Endothelial cell of umbilical vein (primary cell): ENCODE results near the gene MED12L. TPM values are rescaled to one million over a fixed set of nuclear protein-coding genes. Genes with fewer than 3 reads are reported as not detected.

Source experiments
- BruUV-seq: library from RNA; stranded (reverse); fragments of 400-500 nt; replicated peaks from 2 replicates; lab custom pipeline; 2021; lab: Mats Ljungman, UMichigan
- CTCF ChIA-PET: fragments of 300-600, 350-600 bp; sonication (Branson Sonifier 250); formaldehyde crosslinking; loops from one replicate; lab custom pipeline; 2021; ENCODE audit warnings: antibody characterized with exemption, inconsistent platforms; lab: Charles Lee
- POLR2A ChIA-PET: fragments of 300-600, 350-600 bp; sonication (Branson Sonifier 250); formaldehyde crosslinking; loops from one replicate; lab custom pipeline; 2021; ENCODE audit warnings: antibody characterized with exemption, inconsistent platforms; lab: Charles Lee
- DNase-seq: peaks from one replicate; pipeline ENCODE4 v3.0.0-alpha.2; 2011; ENCODE audit warnings: low read depth, low spot score
- FAIRE-seq: peaks from 2 replicates; lab custom pipeline; 2011; peaks lifted over from hg19 to GRCh38; lab: Jason Lieb, UNC
- H2AFZ ChIP-seq: 2 replicates; pipeline ENCODE4 v1.6.0; 2012; ENCODE audit warnings: low read depth, low read length, control low read depth, inconsistent platforms
- H3K27ac ChIP-seq: 2 replicates; pipeline ENCODE4 v1.5.1; 2011; ENCODE audit warnings: low read depth, mild to moderate bottlenecking, control low read depth, low read length, moderate library complexity; ENCODE audit not compliant: insufficient read depth
- H3K27me3 ChIP-seq, 2 experiments: 2 replicates each; pipeline versions ENCODE4 v1.6.0 to v1.6.1; 2011; ENCODE audit warnings: low read length in 2 of 2, mixed read lengths in 1 of 2; ENCODE audit not compliant: control insufficient read depth in 2 of 2, insufficient read depth in 2 of 2
- H3K36me3 ChIP-seq, 2 experiments: 2 replicates in 1 of 2; 3 replicates in 1 of 2; pipeline ENCODE4 v1.5.1; 2011; ENCODE audit warnings: low read length in 2 of 2, mild to moderate bottlenecking in 1 of 2, moderate library complexity in 1 of 2; ENCODE audit not compliant: control insufficient read depth in 2 of 2, insufficient read depth in 2 of 2; ENCODE audit errors: extremely low read depth in 1 of 2
- H3K4me1 ChIP-seq: 3 replicates; pipeline ENCODE4 v1.5.1; 2011; ENCODE audit warnings: mild to moderate bottlenecking, low read length; ENCODE audit not compliant: control insufficient read depth, insufficient read depth; ENCODE audit errors: extremely low read depth
- H3K4me2 ChIP-seq: 2 replicates; pipeline ENCODE4 v1.6.1; 2011; ENCODE audit warnings: low read length, control low read depth, mixed read lengths; ENCODE audit not compliant: insufficient read depth
- H3K4me3 ChIP-seq, 3 experiments: fragments of 200-600 bp in 1 of 3; sonication (generic), shearing (Covaris generic) in 1 of 3; replicated peaks in 1 of 3; 2 replicates each; pipeline ENCODE4 v1.5.1; 2011 to 2016; ENCODE audit warnings: control low read depth in 3 of 3, low read length in 3 of 3, mild to moderate bottlenecking in 2 of 3, inconsistent platforms in 1 of 3, low read depth in 1 of 3, moderate library complexity in 1 of 3; ENCODE audit not compliant: insufficient read depth in 1 of 3
- H3K79me2 ChIP-seq: 2 replicates; pipeline ENCODE4 v1.6.0; 2012; ENCODE audit warnings: low read length, inconsistent platforms; ENCODE audit not compliant: control insufficient read depth, insufficient read depth
- H3K9ac ChIP-seq: replicated peaks from 2 replicates; pipeline ENCODE3; 2011; ENCODE audit warnings: low read length, control low read depth; ENCODE audit not compliant: insufficient read depth; ENCODE audit errors: extremely low read depth
- H3K9me1 ChIP-seq: replicated peaks from 3 replicates; pipeline ENCODE4 v1.6.0; 2011; ENCODE audit warnings: mild to moderate bottlenecking, low read length; ENCODE audit not compliant: control insufficient read depth, insufficient read depth; ENCODE audit errors: extremely low read depth
- H3K9me3 ChIP-seq: replicated peaks from 2 replicates; pipeline ENCODE4 v1.5.1; 2012; ENCODE audit warnings: low read length, inconsistent platforms; ENCODE audit not compliant: control insufficient read depth, insufficient read depth
- H4K20me1 ChIP-seq: replicated peaks from 2 replicates; pipeline ENCODE3; 2011; ENCODE audit warnings: mild to moderate bottlenecking, low read length; ENCODE audit not compliant: control insufficient read depth, insufficient read depth; ENCODE audit errors: extremely low read depth
- EZH2 ChIP-seq: IDR thresholded peaks from 2 replicates; pipeline ENCODE4 v1.6.1; 2012; ENCODE audit warnings: borderline replicate concordance, low read depth, mild to moderate bottlenecking, moderate library complexity, low read length, inconsistent platforms; ENCODE audit not compliant: severe bottlenecking
- FOS ChIP-seq: IDR thresholded peaks from 2 replicates; pipeline ENCODE4 v1.6.1; 2011; ENCODE audit warnings: mild to moderate bottlenecking, low read length, moderate library complexity, borderline replicate concordance; ENCODE audit not compliant: insufficient read depth
- GATA2 ChIP-seq: IDR thresholded peaks from 2 replicates; pipeline ENCODE4 v1.7.0; 2011; ENCODE audit warnings: low read depth, mild to moderate bottlenecking, moderate library complexity, mixed read lengths, low read length; ENCODE audit not compliant: insufficient read length, insufficient read depth
- JUN ChIP-seq: IDR thresholded peaks from 2 replicates; pipeline ENCODE4 v1.6.1; 2011; ENCODE audit warnings: borderline replicate concordance, low read depth; ENCODE audit not compliant: insufficient read length, insufficient read depth
- MYC ChIP-seq: IDR thresholded peaks from one replicate; pipeline ENCODE4 v1.6.1; 2011; ENCODE audit warnings: mild to moderate bottlenecking, low read depth, low read length
- POLR2A ChIP-seq: IDR thresholded peaks from 2 replicates; pipeline ENCODE4 v1.6.1; 2012; ENCODE audit warnings: low read depth, mild to moderate bottlenecking, control low read depth, low read length
- POLR2AphosphoS5 ChIP-seq: IDR thresholded peaks from 2 replicates; pipeline ENCODE4 v1.6.1; 2012; ENCODE audit warnings: low read depth, mild to moderate bottlenecking, control low read depth, low read length, moderate library complexity; ENCODE audit not compliant: insufficient read depth
- dilution Hi-C: fragments of 300-500 bp; cut with MboI; formaldehyde crosslinking; loops from one replicate; pipeline ENCODE4 v1.15.0; 2019; ENCODE audit warnings: low sequenced_read_pairs; ENCODE audit not compliant: extremely low pct_ligation_motif_present
- intact Hi-C: fragments of 100-400 bp; cut with micrococcal nuclease; formaldehyde crosslinking; loops from one replicate; pipeline ENCODE4 v1.10.0; 2022
- polyA plus RNA-seq, 4 experiments: library from polyadenylated mRNA; depleted of rRNA in 3 of 4; stranded (reverse) in 3 of 4; unstranded in 1 of 4; fragments of >200 nt; gene quantifications; 2 replicates each; pipeline versions ENCODE4 v1.2.1 to v1.2.3, GENCODE V29; 2011 to 2012; ENCODE audit warnings: missing spikeins in 1 of 4
- total RNA-seq: library from RNA; stranded (reverse); gene quantifications from 2 replicates; pipeline ENCODE4 v1.2.3, GENCODE V29; 2021
- TF ChIP-seq, protein P1 (sequence below): IDR thresholded peaks from 2 replicates; pipeline ENCODE4 v1.6.1; 2011; ENCODE audit not compliant: insufficient read depth, insufficient read length
- TF ChIP-seq, protein P2 (sequence below), 2 donors: IDR thresholded peaks; 1 replicate in 1 of 2; 2 replicates in 1 of 2; pipeline ENCODE4 v1.5.1; 2011; ENCODE audit warnings: low read length in 2 of 2, mild to moderate bottlenecking in 2 of 2, moderate library complexity in 2 of 2, control low read depth in 1 of 2, inconsistent platforms in 1 of 2, low read depth in 1 of 2; ENCODE audit not compliant: insufficient read depth in 1 of 2; ENCODE audit errors: extremely low read depth in 1 of 2

The MED12L gene
- total and polyA plus RNA-seq, 2 donors (not counting 3 experiments of a cell fraction or from before 2014, with no cell fraction given): 0.03 to 0.27 TPM

DNA sequence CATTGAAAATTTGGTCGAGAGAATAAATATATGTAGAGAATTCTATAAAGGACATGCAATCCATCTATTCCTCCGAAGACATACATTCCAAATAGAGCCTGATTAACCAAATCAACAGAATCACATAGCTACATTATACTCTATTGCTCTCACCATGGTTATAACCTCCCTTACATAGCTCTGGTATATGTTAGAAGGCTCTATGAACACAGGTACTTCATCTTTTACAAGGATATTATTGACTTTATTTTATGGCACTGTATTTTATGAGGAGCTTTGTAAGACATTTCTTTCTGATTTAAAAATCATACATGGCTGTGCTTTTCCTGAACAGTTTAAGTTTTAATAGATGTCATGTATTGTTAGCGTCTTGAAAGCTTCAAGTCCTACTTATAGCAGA lies 370.6 kb downstream of the MED12L start:
- TF ChIP-seq POLR2A (no peak), EZH2 (no peak), POLR2AphosphoS5 (no peak), JUN (no peak), FOS (no peak), GATA2 (no peak), MYC (no peak)
- TF ChIP-seq, protein P1, sequence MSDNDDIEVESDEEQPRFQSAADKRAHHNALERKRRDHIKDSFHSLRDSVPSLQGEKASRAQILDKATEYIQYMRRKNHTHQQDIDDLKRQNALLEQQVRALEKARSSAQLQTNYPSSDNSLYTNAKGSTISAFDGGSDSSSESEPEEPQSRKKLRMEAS: no peak
- TF ChIP-seq, protein P2, sequence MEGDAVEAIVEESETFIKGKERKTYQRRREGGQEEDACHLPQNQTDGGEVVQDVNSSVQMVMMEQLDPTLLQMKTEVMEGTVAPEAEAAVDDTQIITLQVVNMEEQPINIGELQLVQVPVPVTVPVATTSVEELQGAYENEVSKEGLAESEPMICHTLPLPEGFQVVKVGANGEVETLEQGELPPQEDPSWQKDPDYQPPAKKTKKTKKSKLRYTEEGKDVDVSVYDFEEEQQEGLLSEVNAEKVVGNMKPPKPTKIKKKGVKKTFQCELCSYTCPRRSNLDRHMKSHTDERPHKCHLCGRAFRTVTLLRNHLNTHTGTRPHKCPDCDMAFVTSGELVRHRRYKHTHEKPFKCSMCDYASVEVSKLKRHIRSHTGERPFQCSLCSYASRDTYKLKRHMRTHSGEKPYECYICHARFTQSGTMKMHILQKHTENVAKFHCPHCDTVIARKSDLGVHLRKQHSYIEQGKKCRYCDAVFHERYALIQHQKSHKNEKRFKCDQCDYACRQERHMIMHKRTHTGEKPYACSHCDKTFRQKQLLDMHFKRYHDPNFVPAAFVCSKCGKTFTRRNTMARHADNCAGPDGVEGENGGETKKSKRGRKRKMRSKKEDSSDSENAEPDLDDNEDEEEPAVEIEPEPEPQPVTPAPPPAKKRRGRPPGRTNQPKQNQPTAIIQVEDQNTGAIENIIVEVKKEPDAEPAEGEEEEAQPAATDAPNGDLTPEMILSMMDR (IDR thresholded peaks at IDR 0.05; ENCODE audit: extremely low read depth in 1 of 2, insufficient read depth in 1 of 2, low read depth in 1 of 2, low read length in 2 of 2): no peak
- Histone ChIP-seq H3K4me1 (peaks cover 2% of the 10 kb centered on the region), H3K79me2 (no peaks in the 10 kb centered on the region), H3K9me1 (no peaks in the 10 kb centered on the region), H3K27me3 (peaks cover 15 to 26% of the 10 kb centered on the region in 2 experiments), H3K9ac (no peak overlapping the region), H4K20me1 (no peaks in the 10 kb centered on the region), H3K4me2 (no peak overlapping the region), H3K4me3 (no peak overlapping the region), H3K9me3 (no peaks in the 10 kb centered on the region), H2AFZ (no peak overlapping the region), H3K36me3 (no peaks in the 10 kb centered on the region), H3K27ac (no peak overlapping the region)
- ChIA-PET POLR2A (no interaction called here), CTCF (interaction anchor here (1.0 to 1.5 kb wide), 3 partner anchors 12 to 383 kb away, joined by 3 to 6 read pairs (median 4); no protein-coding TSS in a partner anchor)
- DNase-seq: no peak
- dilution Hi-C loops: no loop called here
- no peak for FAIRE-seq
- intact Hi-C loops: no loop called here
- BruUV-seq: no TSS peak
